Upper lobe of right lung (tissue), 1 donor: Measurements from ENCODE around the gene IRF2BP2. TPM values are rescaled to one million over a fixed set of nuclear protein-coding genes. Genes with fewer than 3 reads are reported as not detected.
A peak's percentile ranks its signal among the peaks of the same experiment; 100 is the strongest.
"Not testable (repeated sequence)": the region's sequence is repeated elsewhere in the genome, so short reads cannot be mapped to it uniquely, and the experiment has no call there.

Source experiments
- ATAC-seq: fragments of 200-7000 bp; cut with Tn5 transposase; one replicate; pipeline ENCODE4 v1.9.1; 2020; ENCODE audit warnings: mild to moderate bottlenecking, moderate library complexity
- DNase-seq: peaks from one replicate; pipeline ENCODE4 v3.0.0-alpha.2; 2020
- H3K27ac ChIP-seq: fragments of 200-600 bp; one replicate; pipeline ENCODE4 v1.8.0; 2022
- H3K27me3 ChIP-seq: fragments of 200-600 bp; one replicate; pipeline ENCODE4 v1.8.0; 2022; ENCODE audit warnings: mild to moderate bottlenecking
- H3K36me3 ChIP-seq: fragments of 200-600 bp; one replicate; pipeline ENCODE4 v1.8.0; 2022
- H3K4me1 ChIP-seq: fragments of 200-600 bp; one replicate; pipeline ENCODE4 v1.8.0; 2022
- H3K4me3 ChIP-seq: fragments of 200-600 bp; one replicate; pipeline ENCODE4 v1.8.0; 2022; ENCODE audit warnings: mild to moderate bottlenecking
- H3K9me3 ChIP-seq: fragments of 200-600 bp; one replicate; pipeline ENCODE4 v1.8.0; 2022
- CTCF ChIP-seq: fragments of 200-600 bp; IDR thresholded peaks from one replicate; pipeline ENCODE4 v1.8.0; 2022; ENCODE audit warnings: antibody characterized with exemption
- intact Hi-C: fragments of 100-400 bp; cut with DNase I; formaldehyde crosslinking; loops from one replicate; pipeline ENCODE4 v1.11.0; 2022
- total RNA-seq: library from RNA; stranded (reverse); fragmentation: NEBNext Ultra II Directional; extraction: Animal tissue kit (Norgen Biotek cat#: 25700); gene quantifications from one replicate; pipeline ENCODE4 v1.2.1, GENCODE V29; 2021
- donor health status: DM: no; HTN: yes; CAD: no; lungs with severe emphysema.

IRF2BP2 gene
- total RNA-seq, 1 donor from 2014 or later = 161 TPM

- Histone ChIP-seq H3K4me3 (peak overlapping the region; percentile 56), H3K27ac (peak overlapping the region; percentile 99), H3K9me3 (no peaks in the 10 kb centered on the region), H3K4me1 (peaks cover 52% of the 10 kb centered on the region), H3K36me3 (peaks cover 4% of the 10 kb centered on the region), H3K27me3 (no peaks in the 10 kb centered on the region)
- TF ChIP-seq CTCF = no peak
- intact Hi-C loops = loop anchor here (10.0 kb wide), 1 partner anchor 95 kb away; no protein-coding TSS in a partner anchor
- peak; percentile 94 for DNase-seq
- ATAC-seq = peak; percentile 94
Observed at GRCh38 chr1:234599617-234600417, 10.2 kb downstream of the IRF2BP2 start.

- no peak for TF ChIP-seq CTCF
- intact Hi-C loops = loop anchor here (10.0 kb wide), 1 partner anchor 94 kb away; no protein-coding TSS in a partner anchor
- ATAC-seq = no peak
Observed at GRCh38 chr1:234598974-234599616, 10.9 kb downstream of the IRF2BP2 start.

GRCh38 chr1:234597894-234598293 is 12.1 kb downstream of the IRF2BP2 start:
- DNase-seq = no peak

More at GRCh38 chr1:234598974-234599616, 10.9 kb downstream of the IRF2BP2 start:
- Histone ChIP-seq H3K9me3 (no peaks in the 10 kb centered on the region), H3K27ac (peak overlapping the region; percentile 99), H3K4me3 (peak overlapping the region; percentile 56), H3K27me3 (no peaks in the 10 kb centered on the region), H3K4me1 (peaks cover 51% of the 10 kb centered on the region), H3K36me3 (no peaks in the 10 kb centered on the region)
- no peak for DNase-seq

GRCh38 chr1:234595899-234596298 is 14.1 kb downstream of the IRF2BP2 start:
- no peaks in the 10 kb centered on the region for H3K36me3 ChIP-seq
- no peak overlapping the region for H3K27ac ChIP-seq
- H3K4me3 ChIP-seq = no peak overlapping the region
- ATAC-seq (no peak), DNase-seq (no peak)
- no peaks in the 10 kb centered on the region for H3K9me3 ChIP-seq
- no peak for TF ChIP-seq CTCF
- H3K27me3 ChIP-seq = no peaks in the 10 kb centered on the region
- peaks cover 21% of the 10 kb centered on the region for H3K4me1 ChIP-seq
- intact Hi-C loops = loop anchor here (10.0 kb wide), 1 partner anchor 91 kb away; no protein-coding TSS in a partner anchor

More at GRCh38 chr1:234597894-234598293, 12.1 kb downstream of the IRF2BP2 start:
- H3K36me3 ChIP-seq = no peaks in the 10 kb centered on the region
- intact Hi-C loops = loop anchor here (10.0 kb wide), 1 partner anchor 93 kb away; no protein-coding TSS in a partner anchor
- peaks cover 39% of the 10 kb centered on the region for H3K4me1 ChIP-seq
- TF ChIP-seq CTCF = peak; percentile 72
- no peaks in the 10 kb centered on the region for H3K27me3 ChIP-seq
- ATAC-seq = no peak
- H3K9me3 ChIP-seq = no peaks in the 10 kb centered on the region
- H3K4me3 ChIP-seq = no peak overlapping the region
- H3K27ac ChIP-seq = no peak overlapping the region

- not testable (repeated sequence) for DNase-seq, H3K27ac ChIP-seq, ATAC-seq, H3K27me3 ChIP-seq, H3K36me3 ChIP-seq, H3K9me3 ChIP-seq, H3K4me3 ChIP-seq
- H3K4me1 ChIP-seq = peaks cover 14% of the 10 kb centered on the region
- intact Hi-C loops = loop anchor here (5.0 to 10.0 kb wide), 2 partner anchors 90 to 488 kb away; no protein-coding TSS in a partner anchor
Observed at GRCh38 chr1:234594575-234594974, 15.4 kb downstream of the IRF2BP2 start.
